ENCODE results near the gene FADS6. TPM values are rescaled to one million over a fixed set of nuclear protein-coding genes. Genes with fewer than 3 reads are reported as not detected.

The FADS6 gene
- total and polyA plus RNA-seq, 2 of the 13 experiments (the other 11 are each of a cell fraction or from before 2014, with no cell fraction given) = 0.11 TPM

DNA sequence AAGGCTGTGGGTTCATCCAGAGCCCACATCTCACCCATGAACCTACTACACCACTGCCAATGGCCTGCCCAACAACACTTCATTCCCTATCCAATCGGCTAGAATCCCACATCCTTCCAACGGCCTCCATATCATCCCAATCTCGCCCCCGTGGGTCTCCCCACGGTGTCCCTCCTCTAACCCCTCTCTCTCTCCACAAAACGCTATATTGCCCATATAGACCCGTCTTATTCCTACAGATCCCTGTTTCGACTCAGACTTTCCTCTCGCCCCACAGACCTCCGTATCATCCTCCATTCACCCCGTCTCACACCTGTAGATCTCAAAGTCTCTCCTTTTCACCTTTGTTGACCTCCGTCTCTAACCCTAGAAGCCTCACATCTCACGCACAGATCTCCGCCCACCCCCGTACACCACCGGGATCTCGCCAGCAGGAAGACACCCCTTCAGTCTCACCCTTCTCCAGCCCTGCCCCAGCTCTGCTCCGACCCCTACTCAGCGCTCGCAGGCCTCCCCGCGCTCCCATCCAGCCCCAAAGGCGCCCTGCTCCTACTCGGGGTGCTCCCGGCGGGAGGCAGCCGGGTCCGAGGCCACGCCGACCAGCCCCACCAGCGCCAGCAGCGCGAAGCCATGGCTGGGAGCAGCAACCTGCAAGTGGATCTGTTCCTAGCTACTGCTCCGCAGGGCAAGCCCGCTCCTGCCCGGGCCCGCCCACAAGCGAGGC is 21.0 kb downstream of the FADS6 start, which contains the start of gene FDXR (continued):
- TF ChIP-seq KLF9 (CRISPR knock-in tag; IDR thresholded peaks at IDR 0.05; ENCODE audit: low read depth) = peak; percentile 6; the same call in 1 of the 2 replicates
- no peak for TF ChIP-seq ZNF343 (CRISPR knock-in tag; IDR thresholded peaks at IDR 0.05)
- TF ChIP-seq CCDC6 (CRISPR knock-in tag; IDR thresholded peaks at IDR 0.05) = no peak
- no peak for TF ChIP-seq ZNF292 (CRISPR knock-in tag; IDR thresholded peaks at IDR 0.05; ENCODE audit: borderline replicate concordance, low read depth)
- TF ChIP-seq NONO (IDR thresholded peaks at IDR 0.05) = no peak
- TF ChIP-seq NONO (CRISPR knock-in tag; conservative IDR thresholded peaks at IDR 0.05) = peak; percentile 89
- TF ChIP-seq CBX2 (IDR thresholded peaks at IDR 0.05; ENCODE audit: low read depth, low read length) = no peak
- no peak for TF ChIP-seq CBX2 (CRISPR knock-in tag; IDR thresholded peaks at IDR 0.05; ENCODE audit: low read depth)
- TF ChIP-seq, protein P1, sequence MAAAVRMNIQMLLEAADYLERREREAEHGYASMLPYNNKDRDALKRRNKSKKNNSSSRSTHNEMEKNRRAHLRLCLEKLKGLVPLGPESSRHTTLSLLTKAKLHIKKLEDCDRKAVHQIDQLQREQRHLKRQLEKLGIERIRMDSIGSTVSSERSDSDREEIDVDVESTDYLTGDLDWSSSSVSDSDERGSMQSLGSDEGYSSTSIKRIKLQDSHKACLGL (CRISPR knock-in tag; IDR thresholded peaks at IDR 0.05) = peak; percentile 86
- TF ChIP-seq TEAD2 (CRISPR knock-in tag; IDR thresholded peaks at IDR 0.05) = peak; percentile 38; the same call in 1 of the 2 replicates
- no peak for TF ChIP-seq SP140L (CRISPR knock-in tag; IDR thresholded peaks at IDR 0.05; ENCODE audit: borderline replicate concordance)
- TF ChIP-seq, protein P2, sequence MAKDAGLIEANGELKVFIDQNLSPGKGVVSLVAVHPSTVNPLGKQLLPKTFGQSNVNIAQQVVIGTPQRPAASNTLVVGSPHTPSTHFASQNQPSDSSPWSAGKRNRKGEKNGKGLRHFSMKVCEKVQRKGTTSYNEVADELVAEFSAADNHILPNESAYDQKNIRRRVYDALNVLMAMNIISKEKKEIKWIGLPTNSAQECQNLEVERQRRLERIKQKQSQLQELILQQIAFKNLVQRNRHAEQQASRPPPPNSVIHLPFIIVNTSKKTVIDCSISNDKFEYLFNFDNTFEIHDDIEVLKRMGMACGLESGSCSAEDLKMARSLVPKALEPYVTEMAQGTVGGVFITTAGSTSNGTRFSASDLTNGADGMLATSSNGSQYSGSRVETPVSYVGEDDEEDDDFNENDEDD (CRISPR knock-in tag; IDR thresholded peaks at IDR 0.05; ENCODE audit: borderline replicate concordance) = 0 out of 2 replicates have a peak, but pooled peaks have one; percentile 40
- TF ChIP-seq ZNF10 (CRISPR knock-in tag; IDR thresholded peaks at IDR 0.05; ENCODE audit: borderline replicate concordance, low read depth) = 0 out of 2 replicates have a peak, but pooled peaks have one; percentile 68
- TF ChIP-seq ZIK1 (CRISPR knock-in tag; IDR thresholded peaks at IDR 0.05; ENCODE audit: borderline replicate concordance, low read depth) = 0 out of 2 replicates have a peak, but pooled peaks have one; percentile 70
- TF ChIP-seq ZNF552 (CRISPR knock-in tag; IDR thresholded peaks at IDR 0.05; ENCODE audit: borderline replicate concordance) = peak; percentile 60; the same call in 1 of the 2 replicates
- 0 out of 2 replicates have a peak, but pooled peaks have one; percentile 25 for TF ChIP-seq CAMTA2 (CRISPR knock-in tag; IDR thresholded peaks at IDR 0.05; ENCODE audit: borderline replicate concordance)
- peak; percentile 81; the same call in 1 of the 2 replicates for TF ChIP-seq ZNF766 (CRISPR knock-in tag; IDR thresholded peaks at IDR 0.05; ENCODE audit: borderline replicate concordance)
- TF ChIP-seq ZNF260 (CRISPR knock-in tag; IDR thresholded peaks at IDR 0.05; ENCODE audit: borderline replicate concordance, low read depth) = no peak
- peak; percentile 84; the same call in 1 of the 2 replicates for TF ChIP-seq REPIN1 (CRISPR knock-in tag; IDR thresholded peaks at IDR 0.05; ENCODE audit: borderline replicate concordance, low read depth)
- TF ChIP-seq ZNF75D (CRISPR knock-in tag; IDR thresholded peaks at IDR 0.05; ENCODE audit: borderline replicate concordance) = no peak
- TF ChIP-seq RFX5 (IDR thresholded peaks at IDR 0.05; ENCODE audit: low read depth, low read length) = no peak
- TF ChIP-seq, protein P3, sequence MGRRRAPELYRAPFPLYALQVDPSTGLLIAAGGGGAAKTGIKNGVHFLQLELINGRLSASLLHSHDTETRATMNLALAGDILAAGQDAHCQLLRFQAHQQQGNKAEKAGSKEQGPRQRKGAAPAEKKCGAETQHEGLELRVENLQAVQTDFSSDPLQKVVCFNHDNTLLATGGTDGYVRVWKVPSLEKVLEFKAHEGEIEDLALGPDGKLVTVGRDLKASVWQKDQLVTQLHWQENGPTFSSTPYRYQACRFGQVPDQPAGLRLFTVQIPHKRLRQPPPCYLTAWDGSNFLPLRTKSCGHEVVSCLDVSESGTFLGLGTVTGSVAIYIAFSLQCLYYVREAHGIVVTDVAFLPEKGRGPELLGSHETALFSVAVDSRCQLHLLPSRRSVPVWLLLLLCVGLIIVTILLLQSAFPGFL (CRISPR knock-in tag; IDR thresholded peaks at IDR 0.05) = peak; percentile 69; the same call in 1 of the 2 replicates
- peak; percentile 57; the same call in 1 of the 2 replicates for TF ChIP-seq WIZ (CRISPR knock-in tag; IDR thresholded peaks at IDR 0.05)
- TF ChIP-seq, protein P4, sequence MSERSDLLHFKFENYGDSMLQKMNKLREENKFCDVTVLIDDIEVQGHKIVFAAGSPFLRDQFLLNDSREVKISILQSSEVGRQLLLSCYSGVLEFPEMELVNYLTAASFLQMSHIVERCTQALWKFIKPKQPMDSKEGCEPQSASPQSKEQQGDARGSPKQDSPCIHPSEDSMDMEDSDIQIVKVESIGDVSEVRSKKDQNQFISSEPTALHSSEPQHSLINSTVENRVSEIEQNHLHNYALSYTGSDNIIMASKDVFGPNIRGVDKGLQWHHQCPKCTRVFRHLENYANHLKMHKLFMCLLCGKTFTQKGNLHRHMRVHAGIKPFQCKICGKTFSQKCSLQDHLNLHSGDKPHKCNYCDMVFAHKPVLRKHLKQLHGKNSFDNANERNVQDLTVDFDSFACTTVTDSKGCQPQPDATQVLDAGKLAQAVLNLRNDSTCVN (CRISPR knock-in tag; IDR thresholded peaks at IDR 0.05; ENCODE audit: borderline replicate concordance) = peak; percentile 67; the same call in 1 of the 2 replicates
- TF ChIP-seq TAF1 (CRISPR knock-in tag; IDR thresholded peaks at IDR 0.05) = peak; percentile 99
- no peak for TF ChIP-seq ZNF484 (CRISPR knock-in tag; IDR thresholded peaks at IDR 0.05; ENCODE audit: borderline replicate concordance, low read depth)
- peak; percentile 97 for TF ChIP-seq ARID2 (CRISPR knock-in tag; IDR thresholded peaks at IDR 0.05; ENCODE audit: borderline replicate concordance)
